IMR-90 (cell line): ENCODE results near the gene LDAF1. TPM values are rescaled to one million over a fixed set of nuclear protein-coding genes. Genes with fewer than 3 reads are reported as not detected.
"Not testable (repeated sequence)": the region's sequence is repeated elsewhere in the genome, so short reads cannot be mapped to it uniquely, and the experiment has no call there.

Source experiments
- ATAC-seq: fragments of 200-7000 bp; cut with Tn5 transposase; 2 replicates; pipeline ENCODE4 v1.9.1; 2020; ENCODE audit warnings: low read depth, mild to moderate bottlenecking, moderate library complexity
- BruUV-seq: library from RNA; stranded (reverse); fragments of 400-500 nt; replicated peaks from 2 replicates; lab custom pipeline; 2021; lab: Mats Ljungman, UMichigan
- CTCF ChIA-PET: fragments of 300-600 bp; formaldehyde crosslinking; extraction: SDS; loops from one replicate; lab custom pipeline; 2021; ENCODE audit warnings: antibody characterized with exemption; lab: Yijun Ruan, JAX
- POLR2A ChIA-PET: fragments of 300-600 bp; sonication (Branson Sonifier 250); formaldehyde crosslinking; loops from one replicate; lab custom pipeline; 2022; ENCODE audit warnings: antibody characterized with exemption; ENCODE audit not compliant: unreplicated experiment; lab: Charles Lee
- DNase-seq: peaks from one replicate; pipeline ENCODE4 v3.0.0; 2013
- H2AFZ ChIP-seq: replicated peaks from 2 replicates; pipeline ENCODE3; 2013; ENCODE audit warnings: low read length, mild to moderate bottlenecking; ENCODE audit not compliant: poor library complexity
- H2AK5ac ChIP-seq: 2 replicates; pipeline ENCODE4 v1.6.1; 2013; ENCODE audit warnings: low read depth, low read length, inconsistent platforms
- H2AK9ac ChIP-seq: replicated peaks from 2 replicates; pipeline ENCODE3; 2013; ENCODE audit warnings: mild to moderate bottlenecking, low read depth, low read length, moderate library complexity; ENCODE audit not compliant: poor library complexity
- H2BK120ac ChIP-seq: 2 replicates; pipeline ENCODE4 v1.6.1; 2013; ENCODE audit warnings: low read depth, low read length, inconsistent platforms
- H2BK15ac ChIP-seq: 3 replicates; pipeline ENCODE4 v1.6.1; 2013; ENCODE audit warnings: low read depth, low read length, inconsistent platforms
- H2BK20ac ChIP-seq: 2 replicates; pipeline ENCODE4 v1.6.1; 2013; ENCODE audit warnings: low read depth, mild to moderate bottlenecking, inconsistent platforms, low read length, moderate library complexity
- H2BK5ac ChIP-seq: 2 replicates; pipeline ENCODE4 v1.6.1; 2013; ENCODE audit warnings: mild to moderate bottlenecking, low read depth, low read length, inconsistent platforms; ENCODE audit not compliant: poor library complexity, severe bottlenecking
- H3K14ac ChIP-seq: replicated peaks from 2 replicates; pipeline ENCODE4 v1.6.1; 2013; ENCODE audit warnings: low read depth, low read length, inconsistent platforms
- H3K18ac ChIP-seq: 2 replicates; pipeline ENCODE4 v1.6.1; 2013; ENCODE audit warnings: low read depth, low read length, control low read depth
- H3K23ac ChIP-seq: 2 replicates; pipeline ENCODE4 v1.6.1; 2013; ENCODE audit warnings: low read depth, low read length, inconsistent platforms
- H3K27ac ChIP-seq: 2 replicates; pipeline ENCODE4 v1.5.1; 2013; ENCODE audit warnings: mild to moderate bottlenecking, control low read depth, low read length; ENCODE audit not compliant: insufficient read depth
- H3K27me3 ChIP-seq: 2 replicates; pipeline ENCODE4 v1.6.1; 2013; ENCODE audit warnings: low read length; ENCODE audit not compliant: control insufficient read depth, insufficient read depth
- H3K36me3 ChIP-seq: 2 replicates; pipeline ENCODE4 v1.6.1; 2013; ENCODE audit warnings: low read length, mixed read lengths; ENCODE audit not compliant: control insufficient read depth, insufficient read depth
- H3K4ac ChIP-seq: 2 replicates; pipeline ENCODE4 v1.6.1; 2013; ENCODE audit warnings: low read depth, low read length, inconsistent platforms
- H3K4me1 ChIP-seq: 2 replicates; pipeline ENCODE4 v1.6.1; 2013; ENCODE audit warnings: low read length, mixed read lengths; ENCODE audit not compliant: control insufficient read depth, insufficient read depth
- H3K4me2 ChIP-seq: 2 replicates; pipeline ENCODE4 v1.6.1; 2013; ENCODE audit warnings: low read depth, mild to moderate bottlenecking, control low read depth, low read length, moderate library complexity
- H3K4me3 ChIP-seq: 2 replicates; pipeline ENCODE4 v1.5.1; 2013; ENCODE audit warnings: low read depth, mild to moderate bottlenecking, control low read depth, low read length, moderate library complexity; ENCODE audit not compliant: insufficient read depth
- H3K56ac ChIP-seq: 2 replicates; pipeline ENCODE4 v1.6.1; 2013; ENCODE audit warnings: low read length, inconsistent platforms; ENCODE audit not compliant: insufficient read depth; ENCODE audit errors: extremely low read depth
- H3K79me1 ChIP-seq, 2 experiments: 2 replicates each; pipeline ENCODE4 v1.6.1; 2013; ENCODE audit warnings: low read length in 2 of 2, inconsistent platforms in 1 of 2, low read depth in 1 of 2
- H3K9ac ChIP-seq: 2 replicates; pipeline ENCODE4 v1.6.1; 2013; ENCODE audit warnings: low read depth, low read length, control low read depth
- H3K9me1 ChIP-seq: 2 replicates; pipeline ENCODE4 v1.6.1; 2013; ENCODE audit warnings: low read length, inconsistent platforms; ENCODE audit not compliant: insufficient read depth
- H3K9me3 ChIP-seq: 2 replicates; pipeline ENCODE4 v1.6.1; 2013; ENCODE audit warnings: low read length; ENCODE audit not compliant: control insufficient read depth, insufficient read depth
- H4K20me1 ChIP-seq: 2 replicates; pipeline ENCODE4 v1.6.1; 2013; ENCODE audit warnings: low read length, inconsistent platforms; ENCODE audit not compliant: insufficient read depth
- H4K5ac ChIP-seq: 2 replicates; pipeline ENCODE4 v1.6.1; 2013; ENCODE audit warnings: mild to moderate bottlenecking, low read depth, low read length, control low read depth
- H4K8ac ChIP-seq, 2 experiments: 2 replicates each; pipeline ENCODE4 v1.6.1; 2013; ENCODE audit warnings: low read depth in 2 of 2, low read length in 2 of 2, control low read depth in 1 of 2, inconsistent platforms in 1 of 2
- H4K91ac ChIP-seq: 2 replicates; pipeline ENCODE4 v1.6.1; 2013; ENCODE audit warnings: low read depth, low read length, inconsistent platforms; ENCODE audit not compliant: insufficient read depth
- WGBS, 2 experiments: methylation state at CpG; one replicate each; pipeline versions ENCODE4 v1.1.5 to v1.1.7; 2013; ENCODE audit warnings: missing lambda C conversion rate in 2 of 2; ENCODE audit not compliant: insufficient read length in 1 of 2; ENCODE audit errors: extremely low coverage in 2 of 2; 5-methylcytosine and 5-hydroxymethylcytosine counted together
- dilution Hi-C: fragments of 300-500 bp; cut with HindIII; formaldehyde crosslinking; loops from one replicate; pipeline ENCODE4 v1.14.3; 2018; ENCODE audit warnings: low sequenced_read_pairs; ENCODE audit not compliant: unreplicated experiment
- in situ Hi-C: fragments of 300-500 bp; cut with MboI; formaldehyde crosslinking; loops from 3 replicates; pipeline ENCODE4 v1.14.3; 2019; ENCODE audit warnings: low sequenced_read_pairs, inconsistent platforms, mixed read lengths
- intact Hi-C: fragments of 100-400 bp; cut with micrococcal nuclease; formaldehyde crosslinking; loops from 2 replicates; pipeline ENCODE4 v1.10.0; 2022
- polyA plus RNA-seq, 3 experiments: library from polyadenylated mRNA; depleted of rRNA; stranded (reverse); fragments of >200 nt; gene quantifications; 2 replicates each; pipeline ENCODE4 v1.2.3, GENCODE V29; 2012; ENCODE audit warnings: low replicate concordance in 1 of 3
- total RNA-seq: library from RNA; depleted of rRNA; stranded (reverse); fragments of >200 nt; gene quantifications from 2 replicates; pipeline ENCODE4 v1.2.3, GENCODE V29; 2012

Gene LDAF1
- total and polyA plus RNA-seq, 2 of the 4 experiments (the other 2 are of a cell fraction) = 21.0 to 62.2 TPM

GRCh38 chr16:21156011-21156410 lies 2.5 kb upstream of the LDAF1 start:
- DNase-seq, H3K4me1 ChIP-seq, BruUV-seq, ATAC-seq, H2BK120ac ChIP-seq, H3K18ac ChIP-seq, H3K23ac ChIP-seq, POLR2A ChIA-PET, H2BK20ac ChIP-seq, H3K4ac ChIP-seq, H4K20me1 ChIP-seq, H3K9me3 ChIP-seq, H4K8ac ChIP-seq, H4K91ac ChIP-seq, H3K56ac ChIP-seq, H3K27ac ChIP-seq, H4K5ac ChIP-seq, H3K4me3 ChIP-seq, H3K9me1 ChIP-seq, H3K27me3 ChIP-seq, H2BK5ac ChIP-seq, H2BK15ac ChIP-seq, H3K36me3 ChIP-seq, dilution Hi-C loops, H2AK5ac ChIP-seq, H2AFZ ChIP-seq, H3K9ac ChIP-seq, H2AK9ac ChIP-seq, H3K4me2 ChIP-seq, H3K14ac ChIP-seq: not testable (repeated sequence)
- intact Hi-C loops = loop anchor here (1.0 to 5.0 kb wide), 3 partner anchors 126 to 306 kb away; partner anchors contain the start of genes DCUN1D3 and LYRM1
- CTCF ChIA-PET = interaction anchor here (3.1 kb wide), 1 partner anchor 145 kb away, joined by 15 read pairs; no protein-coding TSS in a partner anchor
- in situ Hi-C loops = loop anchor here (5.0 to 25.0 kb wide), 3 partner anchors 141 to 1181 kb away; no protein-coding TSS in a partner anchor
- H3K79me1 ChIP-seq = peaks cover 0 to 16% of the 10 kb centered on the region in 2 experiments; a peak in 3 of 4 replicates
- WGBS, 2 experiments = no CpG with 5 or more reads among the region's 1 CpG
